Esophagus muscularis mucosa (tissue), 4 donors: ENCODE measurements around the gene NINJ2.

ENCODE experiments used
- EP300 ChIP-seq: sonication (generic); formaldehyde crosslinking; IDR thresholded peaks from one replicate; pipeline ENCODE4 v1.6.1; 2017; ENCODE audit warnings: antibody characterized with exemption
- POLR2A ChIP-seq: fragments of 450-650 bp; IDR thresholded peaks from one replicate; pipeline ENCODE4 v1.6.1; 2017; ENCODE audit warnings: antibody characterized with exemption, moderate library complexity, mild to moderate bottlenecking, low read depth
- POLR2AphosphoS5 ChIP-seq, 2 donors: sonication (generic); formaldehyde crosslinking; IDR thresholded peaks; one replicate each; pipeline ENCODE4 v1.6.1; 2017; ENCODE audit warnings: antibody characterized with exemption in 2 of 2
- TF ChIP-seq, protein P1 (sequence below), 3 experiments: fragments of 200-600 bp in 2 of 3; fragments of 450-650 bp in 1 of 3; sonication (generic) in 2 of 3; IDR thresholded peaks; one replicate each; pipeline ENCODE4 v1.5.1; 2017 to 2019; ENCODE audit warnings: antibody characterized with exemption in 3 of 3, mild to moderate bottlenecking in 2 of 3, moderate library complexity in 1 of 3

- TF ChIP-seq, protein P1, sequence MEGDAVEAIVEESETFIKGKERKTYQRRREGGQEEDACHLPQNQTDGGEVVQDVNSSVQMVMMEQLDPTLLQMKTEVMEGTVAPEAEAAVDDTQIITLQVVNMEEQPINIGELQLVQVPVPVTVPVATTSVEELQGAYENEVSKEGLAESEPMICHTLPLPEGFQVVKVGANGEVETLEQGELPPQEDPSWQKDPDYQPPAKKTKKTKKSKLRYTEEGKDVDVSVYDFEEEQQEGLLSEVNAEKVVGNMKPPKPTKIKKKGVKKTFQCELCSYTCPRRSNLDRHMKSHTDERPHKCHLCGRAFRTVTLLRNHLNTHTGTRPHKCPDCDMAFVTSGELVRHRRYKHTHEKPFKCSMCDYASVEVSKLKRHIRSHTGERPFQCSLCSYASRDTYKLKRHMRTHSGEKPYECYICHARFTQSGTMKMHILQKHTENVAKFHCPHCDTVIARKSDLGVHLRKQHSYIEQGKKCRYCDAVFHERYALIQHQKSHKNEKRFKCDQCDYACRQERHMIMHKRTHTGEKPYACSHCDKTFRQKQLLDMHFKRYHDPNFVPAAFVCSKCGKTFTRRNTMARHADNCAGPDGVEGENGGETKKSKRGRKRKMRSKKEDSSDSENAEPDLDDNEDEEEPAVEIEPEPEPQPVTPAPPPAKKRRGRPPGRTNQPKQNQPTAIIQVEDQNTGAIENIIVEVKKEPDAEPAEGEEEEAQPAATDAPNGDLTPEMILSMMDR (IDR thresholded peaks at IDR 0.05): no peak
- TF ChIP-seq POLR2A (no peak), POLR2AphosphoS5 (IDR thresholded peaks at IDR 0.05) (no peak), EP300 (no peak)
Measured at GRCh38 chr12:618605-619004, 44.6 kb downstream of the NINJ2 start.
